DMS 273 (cell line): ENCODE measurements around the gene OSR1.
"Not testable (repeated sequence)": the region's sequence is repeated elsewhere in the genome, so short reads cannot be mapped to it uniquely, and the experiment has no call there.

ENCODE experiments used
- DNase-seq: peaks from one replicate; lab custom pipeline; 2025; ENCODE audit not compliant: unreplicated experiment; lab: John Stamatoyannopoulos, UW

OSR1 gene

DNA sequence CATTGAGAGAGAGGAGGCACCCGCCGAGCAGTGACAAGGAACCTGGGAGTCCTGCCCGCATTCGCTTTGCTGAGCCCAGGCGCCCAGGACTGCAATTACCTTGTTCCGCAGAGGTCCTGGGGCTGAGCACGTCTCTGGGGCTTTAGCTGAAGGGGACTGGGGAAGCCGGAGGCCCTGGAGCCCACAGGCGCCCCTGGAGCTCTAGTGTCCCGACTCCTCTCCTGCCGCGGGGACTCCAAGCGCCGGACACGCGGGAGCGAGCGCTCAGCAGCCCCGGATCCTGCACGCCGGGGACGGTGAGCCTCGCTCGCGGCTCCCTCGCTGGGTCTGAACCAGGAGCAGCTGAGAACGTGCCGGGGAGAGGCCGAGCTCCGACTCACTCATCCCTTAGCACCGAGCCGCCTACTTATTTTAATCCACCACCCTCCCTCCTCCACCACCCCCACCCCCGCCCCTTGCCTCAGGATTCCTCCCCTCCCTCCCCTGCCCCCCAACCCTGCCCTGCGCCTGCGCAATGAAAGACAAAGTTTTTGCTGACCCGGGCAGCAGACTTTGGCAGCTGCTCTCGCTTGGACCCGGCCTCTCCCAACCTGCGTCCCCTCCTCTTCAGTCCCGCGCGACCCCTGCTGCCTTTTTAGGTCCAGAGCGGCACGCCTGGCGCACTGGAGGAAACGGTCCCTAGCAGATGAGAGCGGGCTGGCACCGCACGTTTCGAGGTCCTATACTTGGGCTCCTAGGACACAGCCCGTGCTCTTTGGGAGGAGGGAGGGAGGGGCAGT lies at the start of gene OSR1:
Gene OSR1, minus strand, starts transcription at position 382 of the 779 bp plus-strand sequence. CDS start 4,818 bp downstream, outside the sequence.
- DNase-seq, result peak; percentile 84

DNA sequence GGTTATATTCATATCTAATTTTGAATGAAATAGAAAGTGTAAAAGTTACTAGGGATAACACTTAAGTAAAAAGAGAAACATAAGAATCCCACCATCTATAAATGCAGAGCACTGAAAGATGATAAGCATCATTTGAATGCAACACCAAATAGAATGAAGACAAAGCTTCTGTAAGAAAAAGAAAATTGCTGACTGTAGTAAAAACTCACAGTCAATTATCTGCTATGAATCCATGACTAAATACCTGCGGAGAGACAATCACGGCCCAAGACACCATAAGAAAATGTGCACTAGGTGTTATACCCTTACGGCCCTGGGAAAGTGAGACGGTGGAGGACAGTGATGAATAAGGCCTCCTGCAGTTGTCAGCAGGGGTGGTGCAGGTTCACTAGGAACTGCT lies 45.4 kb upstream of the OSR1 start:
- no peak for DNase-seq

DNA sequence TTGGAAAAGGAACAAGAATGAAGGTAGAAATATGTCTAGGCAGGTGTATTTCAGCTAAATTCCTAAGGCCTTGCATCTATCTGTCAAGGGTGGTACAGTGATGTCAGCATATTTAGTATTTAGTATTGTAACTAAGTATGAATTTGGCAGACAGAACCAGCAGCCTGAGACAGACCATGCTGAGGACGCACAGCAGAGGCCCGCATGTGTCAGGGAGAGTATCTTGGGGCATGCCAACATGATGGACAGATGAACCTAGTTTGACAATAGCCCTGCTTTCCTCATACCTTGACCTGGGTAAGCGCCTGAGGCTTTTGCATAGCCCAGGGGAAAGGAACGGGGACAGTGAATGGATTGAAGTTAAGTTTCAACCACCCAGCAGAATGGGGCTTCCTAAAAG lies 33.8 kb upstream of the OSR1 start:
- no peak for DNase-seq

DNA sequence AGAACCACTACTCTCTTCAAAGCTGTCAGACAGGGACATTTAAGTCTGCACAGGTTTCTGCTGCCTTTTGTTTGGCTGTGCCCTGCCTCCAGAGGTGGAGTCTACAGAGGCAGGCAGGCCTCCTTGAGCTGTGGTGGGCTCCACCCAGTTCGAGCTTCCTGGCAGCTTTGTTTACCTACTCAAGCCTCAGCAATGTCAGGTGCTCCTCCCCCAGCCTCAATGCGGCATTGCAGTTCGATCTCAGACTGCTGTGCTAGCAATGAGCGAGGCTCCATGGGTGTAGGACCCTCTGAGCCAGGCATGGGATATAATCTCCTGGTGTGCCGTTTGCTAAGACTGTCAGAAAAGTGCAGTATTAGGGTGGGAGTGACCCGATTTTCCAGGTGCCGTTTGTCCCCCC lies 31.0 kb upstream of the OSR1 start:
- DNase-seq, result not testable (repeated sequence)

DNA sequence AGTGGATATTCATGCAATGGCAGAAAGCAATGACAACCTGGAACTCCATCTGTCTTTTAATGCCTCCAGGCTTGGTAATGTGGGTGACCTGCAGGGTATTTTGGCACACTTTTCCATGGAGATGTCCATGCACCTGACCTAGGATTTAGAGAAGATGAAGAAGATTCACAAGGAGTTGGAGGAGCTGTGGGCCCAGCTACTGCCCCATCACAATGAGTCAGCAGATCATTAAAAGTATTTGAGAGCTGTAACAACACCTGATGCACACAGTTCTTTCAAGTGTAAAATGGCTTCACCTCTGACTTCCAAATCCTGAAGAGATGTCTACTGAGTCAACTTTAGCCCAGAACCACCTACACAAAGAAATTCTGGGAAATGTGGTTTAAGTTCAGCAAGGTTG lies 22.1 kb upstream of the OSR1 start:
- no peak for DNase-seq

DNA sequence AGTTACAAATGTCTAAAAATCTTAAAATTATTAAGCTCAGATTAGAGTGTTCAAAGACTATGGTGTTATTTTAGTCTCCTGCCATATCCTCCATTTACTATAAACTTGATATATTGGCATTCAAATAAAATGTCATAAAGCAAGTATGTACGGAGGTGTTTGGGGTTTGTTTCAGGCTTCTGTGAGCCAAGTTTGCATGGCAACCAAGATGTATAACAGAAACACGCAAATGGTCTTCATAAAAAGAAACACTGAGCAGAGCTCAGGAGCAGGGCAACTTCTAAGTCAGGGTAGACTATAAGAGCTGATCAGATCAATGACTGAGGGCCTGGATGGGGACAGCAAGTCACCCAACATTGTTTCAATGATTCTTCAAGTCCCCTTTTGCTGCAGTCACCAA lies 20.5 kb upstream of the OSR1 start:
- no peak for DNase-seq

DNA sequence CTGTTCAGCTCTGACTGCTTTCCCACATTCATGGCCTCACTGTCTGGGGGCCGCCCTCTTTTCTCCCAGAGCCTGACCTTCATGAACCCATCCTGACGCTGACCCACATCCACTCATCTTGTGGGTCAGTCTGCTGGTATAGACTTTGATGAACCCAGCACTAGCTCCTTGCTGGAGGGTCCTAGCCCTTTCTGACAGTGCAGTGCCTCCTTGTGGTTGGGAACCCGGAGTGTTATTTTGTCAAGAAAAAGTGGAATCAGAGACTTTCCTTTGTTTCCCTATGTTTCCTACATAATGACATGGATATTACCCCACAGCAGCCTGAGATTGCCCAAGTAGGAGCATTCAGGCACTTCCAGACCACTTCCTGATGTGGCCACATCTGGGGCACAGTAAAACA lies 19.3 kb upstream of the OSR1 start:
- DNase-seq, result no peak

DNA sequence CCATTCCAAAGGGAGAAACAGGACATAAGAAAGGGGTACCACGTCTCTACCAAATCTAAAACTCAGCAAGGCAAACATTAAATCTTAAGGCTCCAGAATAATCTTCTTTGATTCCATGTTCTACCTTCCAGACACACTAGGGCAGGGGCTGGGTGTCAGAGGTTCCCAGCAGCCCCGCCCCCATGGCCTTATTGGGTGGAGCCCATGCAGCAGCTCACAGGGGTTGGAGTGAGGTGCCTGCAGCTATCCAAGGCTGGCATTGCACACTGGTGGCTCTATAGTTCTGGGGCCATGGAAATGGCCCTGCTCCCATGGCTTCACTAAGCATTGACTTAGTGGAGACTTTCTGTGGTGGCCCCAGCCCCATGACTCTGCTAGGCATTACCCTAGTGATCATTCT lies 14.9 kb upstream of the OSR1 start:
- DNase-seq, result no peak

DNA sequence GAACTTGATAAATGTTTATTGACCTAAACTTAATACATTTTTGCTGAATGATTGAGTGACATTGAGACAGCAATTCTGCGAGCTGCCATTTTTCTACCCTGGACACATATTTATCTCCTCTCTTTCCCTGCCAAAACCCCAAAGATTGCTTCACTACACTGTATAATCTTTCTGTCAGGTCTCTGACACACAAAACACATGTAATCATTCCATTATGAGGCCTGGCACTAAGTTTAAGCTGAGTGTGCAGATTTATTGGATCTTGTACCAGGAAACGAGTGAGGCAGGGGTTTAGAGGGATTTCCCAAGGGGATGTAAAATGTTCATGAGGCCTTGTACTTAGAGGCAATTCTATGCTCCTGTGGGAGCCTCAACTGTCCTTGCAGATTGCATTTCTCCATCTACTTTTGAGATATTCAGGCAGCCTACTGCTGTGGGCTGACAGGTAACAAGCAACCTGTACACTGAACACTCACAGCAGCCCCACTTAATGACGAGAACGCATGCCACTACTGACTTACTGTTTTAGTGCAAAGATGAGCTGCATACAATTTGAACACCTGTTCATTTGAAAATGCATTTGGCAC lies 13.7 kb upstream of the OSR1 start:
- no peak for DNase-seq

DNA sequence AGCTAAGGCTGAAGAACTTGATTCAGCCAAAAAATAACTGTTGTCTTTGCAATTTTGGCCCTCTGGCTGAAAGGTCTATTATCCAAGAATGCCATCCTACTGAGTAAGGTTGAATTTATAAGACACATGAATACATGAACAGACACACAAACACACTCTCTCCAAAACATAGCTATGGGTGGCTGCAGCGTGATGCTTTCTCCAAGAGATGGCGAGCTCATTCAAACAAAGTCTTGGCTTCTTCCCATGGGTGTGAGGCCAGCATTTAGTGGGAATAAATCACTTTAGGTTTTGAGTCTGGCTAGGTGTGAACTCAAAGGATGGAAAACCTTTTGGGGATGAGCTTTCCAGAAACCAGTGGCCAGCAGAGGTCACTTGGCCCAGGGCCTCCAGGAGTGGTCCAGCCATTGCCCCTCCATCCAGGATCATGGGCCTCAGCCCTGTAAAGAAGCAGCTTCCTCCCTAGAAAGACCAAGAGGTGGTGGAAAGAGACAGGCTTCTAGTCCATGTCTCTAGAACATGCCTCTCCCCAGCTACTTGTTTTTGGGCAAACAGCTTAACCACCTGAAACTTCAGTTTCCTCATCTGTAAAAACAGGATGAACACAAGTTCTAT lies 11.0 kb upstream of the OSR1 start:
- DNase-seq, result peak; percentile 30

DNA sequence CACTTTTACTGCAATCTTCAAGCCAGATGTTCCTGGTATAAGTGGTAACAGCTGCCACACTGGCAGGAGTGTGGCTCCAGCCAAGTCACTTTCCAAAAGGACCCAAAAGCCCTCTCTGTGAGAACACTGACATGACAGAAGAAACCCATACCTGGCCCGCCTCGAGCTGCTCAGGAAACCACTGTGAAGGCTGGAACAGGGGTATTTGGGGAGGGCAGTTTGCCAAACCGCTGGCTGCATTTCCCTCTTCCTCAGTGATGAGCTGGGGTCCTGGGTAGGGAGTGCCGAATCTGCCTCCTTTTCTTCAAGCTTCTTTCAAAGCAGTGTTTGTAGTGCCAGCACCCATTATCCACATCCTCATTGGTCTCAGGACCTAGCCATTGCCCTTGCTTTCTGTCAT lies 10.3 kb upstream of the OSR1 start:
- no peak for DNase-seq

DNA sequence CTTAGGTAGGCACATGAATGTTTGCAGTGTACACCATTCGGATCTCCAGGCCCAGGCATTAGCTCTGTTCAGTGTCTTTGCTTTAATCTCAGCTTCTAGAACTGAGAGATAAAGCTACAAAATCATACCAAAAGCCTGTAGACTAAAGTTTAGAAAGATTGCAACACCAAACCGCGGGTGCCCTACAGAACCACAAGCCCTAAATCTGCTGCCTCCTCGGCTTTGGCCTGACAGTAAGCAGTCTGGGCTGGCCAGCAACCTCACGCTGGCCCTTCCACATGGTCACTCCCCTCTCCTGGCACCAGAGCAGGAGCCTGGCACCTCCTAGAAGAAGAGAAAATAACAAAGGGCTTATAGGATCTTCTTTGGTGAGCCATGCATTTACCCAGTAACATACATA lies 8.9 kb upstream of the OSR1 start:
- DNase-seq, result no peak

DNA sequence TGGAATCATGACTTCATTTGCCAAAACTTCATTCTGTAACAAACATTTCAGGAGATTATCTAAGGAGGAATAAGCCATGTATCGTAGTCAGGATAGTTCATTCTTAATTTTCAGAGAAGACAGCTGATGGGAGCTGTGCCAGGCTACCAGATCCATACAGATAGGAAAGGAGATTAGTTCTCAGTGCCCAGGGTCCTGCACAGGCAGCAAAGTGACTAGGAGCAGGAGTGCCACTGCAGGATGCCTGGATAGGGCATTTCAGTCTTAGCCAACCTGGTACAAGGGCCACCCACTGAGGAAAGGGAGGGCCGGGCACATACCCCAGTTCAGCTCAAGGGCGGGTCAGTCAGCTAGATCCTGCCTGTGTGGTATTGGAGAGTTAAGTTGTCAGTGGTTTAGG lies 6.7 kb upstream of the OSR1 start:
- no peak for DNase-seq

DNA sequence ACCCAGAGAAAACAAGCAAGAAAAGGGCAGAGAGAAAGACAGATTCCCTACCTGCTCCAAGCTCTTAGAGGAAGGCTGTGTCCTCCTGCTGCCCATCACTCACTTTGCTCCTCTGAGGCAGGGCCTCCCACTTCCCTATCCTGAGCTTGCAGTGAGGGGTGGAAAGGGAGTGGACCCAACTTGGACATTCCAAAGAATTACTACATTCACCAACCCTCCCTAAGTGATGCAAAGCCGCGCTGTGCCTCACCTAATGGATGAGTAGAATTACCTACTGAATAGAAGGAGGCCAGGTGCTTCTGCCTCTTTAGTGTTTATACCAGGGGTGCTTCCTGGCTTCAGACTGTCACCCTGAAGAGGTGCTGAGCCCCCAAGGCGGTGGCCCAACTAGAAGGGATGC lies 5.6 kb upstream of the OSR1 start:
- DNase-seq, result no peak

DNA sequence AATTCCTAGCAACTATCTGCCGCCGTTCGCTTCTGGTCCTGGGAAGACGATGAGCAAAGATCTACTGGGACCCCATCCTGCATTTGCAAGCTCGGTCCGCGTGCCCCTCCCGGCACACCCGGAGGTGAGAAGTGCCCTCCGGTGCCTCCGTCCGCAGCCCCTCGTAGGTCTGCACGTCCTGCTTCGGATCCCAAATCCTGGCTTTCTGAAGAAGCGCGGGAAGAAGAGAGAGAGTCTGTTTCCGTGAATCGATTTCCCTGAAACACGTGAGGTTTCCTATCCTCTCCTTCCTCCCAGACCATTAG lies 5.0 kb upstream of the OSR1 start:
- peak; percentile 30 for DNase-seq

DNA sequence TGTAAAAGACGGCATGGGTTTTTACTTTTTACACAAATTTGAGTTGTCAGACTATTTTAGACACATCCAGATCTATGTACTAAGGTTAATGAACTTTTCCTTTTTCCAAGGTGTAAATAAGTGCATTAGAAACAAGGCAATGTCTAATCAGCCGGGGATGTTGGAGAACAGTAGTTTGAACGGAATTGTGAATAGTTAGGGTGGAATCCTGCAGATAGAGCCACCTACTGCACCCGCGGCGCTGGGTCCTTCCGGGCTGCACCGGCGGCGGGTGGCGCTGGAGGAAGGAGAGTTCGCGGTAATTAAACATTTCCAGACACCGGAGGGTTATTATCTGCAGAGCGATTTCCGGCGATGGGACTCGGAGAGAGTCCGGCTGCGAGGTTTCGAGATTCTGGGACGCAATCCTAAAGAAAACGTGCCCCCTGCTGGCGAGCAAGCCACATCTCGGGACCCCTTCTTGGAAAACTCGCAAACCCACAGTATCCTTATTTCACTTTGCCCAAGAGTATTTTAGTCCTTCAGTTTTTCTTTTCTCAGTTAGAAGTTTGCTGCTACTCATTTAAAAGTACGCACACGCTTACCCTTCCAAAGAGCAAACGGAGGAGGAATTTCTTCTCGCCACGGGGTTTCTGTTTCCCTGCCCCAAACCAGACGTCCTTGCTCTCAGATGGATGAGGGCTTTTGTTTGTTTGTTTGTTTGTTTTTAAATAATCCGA lies 4.5 kb upstream of the OSR1 start:
- DNase-seq, result peak; percentile 95

DNA sequence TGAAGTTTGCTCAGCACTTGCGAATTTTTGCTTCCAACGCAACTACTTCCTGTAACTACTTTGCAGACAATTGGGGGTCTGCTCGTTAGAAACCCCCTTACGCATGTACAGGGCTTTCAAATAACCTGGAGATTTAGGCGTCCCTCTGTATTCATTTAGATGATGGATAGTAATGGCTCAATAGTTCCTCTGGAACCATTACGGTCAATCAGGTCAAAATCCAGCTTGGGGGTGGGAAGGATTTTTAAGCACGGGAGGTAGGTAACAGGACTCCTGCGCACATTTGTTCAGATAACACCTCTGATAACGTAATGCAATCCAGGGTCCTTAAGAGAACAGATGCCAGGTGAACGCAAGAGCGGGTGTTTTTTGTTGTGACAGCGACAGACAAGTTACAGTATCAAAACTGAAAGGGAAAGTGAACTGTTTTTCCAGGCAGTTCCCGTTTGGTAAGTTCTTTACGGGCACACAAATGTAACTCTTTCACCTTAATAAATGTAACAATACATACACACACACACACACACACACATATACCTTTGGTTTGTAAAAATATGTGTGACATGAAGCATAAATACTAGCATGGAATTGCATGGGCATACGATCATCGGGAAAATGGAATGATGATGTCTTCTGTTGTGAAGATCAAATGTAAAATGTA lies 3.8 kb upstream of the OSR1 start:
- DNase-seq, result peak; percentile 39

DNA sequence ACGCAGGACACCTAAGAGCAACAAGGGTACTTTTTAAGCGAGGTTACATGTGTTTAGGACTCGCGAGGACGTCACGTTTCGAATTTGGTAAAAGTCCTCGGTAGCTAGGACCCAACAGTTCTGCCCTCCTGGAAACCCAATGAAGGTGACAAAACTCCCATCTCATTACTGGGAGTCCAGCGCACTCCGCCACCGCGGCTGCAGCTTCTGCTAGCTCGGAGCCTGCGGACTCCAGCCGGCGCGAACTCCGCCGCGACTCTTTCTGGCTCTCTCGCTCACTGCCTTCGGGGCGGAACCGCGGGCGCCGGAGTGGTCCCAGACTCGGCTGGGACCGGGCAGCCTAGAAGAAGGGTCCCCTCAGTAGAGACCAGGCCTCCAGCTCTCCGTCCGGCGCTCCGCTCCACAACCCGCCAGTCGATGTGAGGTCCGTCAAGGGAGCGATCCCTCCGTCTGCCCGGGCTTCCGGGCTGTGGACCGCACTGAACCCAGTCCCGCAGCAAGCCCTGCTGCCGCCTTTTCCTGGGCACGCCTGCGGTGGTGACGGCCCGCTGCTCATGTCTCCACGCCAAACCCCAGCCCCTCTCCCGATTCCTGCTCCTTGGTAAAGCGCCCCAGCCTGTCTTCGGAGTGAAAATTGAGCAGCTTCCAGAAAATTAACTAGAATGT lies 3.0 kb upstream of the OSR1 start:
- DNase-seq, result no peak

DNA sequence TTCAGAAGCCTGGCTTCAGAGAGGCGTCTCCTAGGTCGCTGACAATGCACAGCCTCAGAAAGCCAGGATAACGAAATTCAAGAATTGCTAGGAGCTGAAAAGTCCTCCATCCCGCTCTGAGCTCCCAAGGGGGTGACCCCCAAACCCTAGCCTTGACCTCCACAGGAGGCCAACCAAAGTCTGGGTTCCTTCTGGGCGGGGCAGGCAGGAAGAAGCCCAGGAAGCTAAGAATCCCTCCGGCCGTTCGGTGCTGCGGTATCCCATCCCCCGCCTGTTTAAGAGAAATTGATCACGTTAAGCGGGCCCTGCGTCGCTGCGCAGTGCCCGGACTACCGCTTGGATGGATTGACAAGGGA lies 2.5 kb upstream of the OSR1 start:
- DNase-seq, result no peak

DNA sequence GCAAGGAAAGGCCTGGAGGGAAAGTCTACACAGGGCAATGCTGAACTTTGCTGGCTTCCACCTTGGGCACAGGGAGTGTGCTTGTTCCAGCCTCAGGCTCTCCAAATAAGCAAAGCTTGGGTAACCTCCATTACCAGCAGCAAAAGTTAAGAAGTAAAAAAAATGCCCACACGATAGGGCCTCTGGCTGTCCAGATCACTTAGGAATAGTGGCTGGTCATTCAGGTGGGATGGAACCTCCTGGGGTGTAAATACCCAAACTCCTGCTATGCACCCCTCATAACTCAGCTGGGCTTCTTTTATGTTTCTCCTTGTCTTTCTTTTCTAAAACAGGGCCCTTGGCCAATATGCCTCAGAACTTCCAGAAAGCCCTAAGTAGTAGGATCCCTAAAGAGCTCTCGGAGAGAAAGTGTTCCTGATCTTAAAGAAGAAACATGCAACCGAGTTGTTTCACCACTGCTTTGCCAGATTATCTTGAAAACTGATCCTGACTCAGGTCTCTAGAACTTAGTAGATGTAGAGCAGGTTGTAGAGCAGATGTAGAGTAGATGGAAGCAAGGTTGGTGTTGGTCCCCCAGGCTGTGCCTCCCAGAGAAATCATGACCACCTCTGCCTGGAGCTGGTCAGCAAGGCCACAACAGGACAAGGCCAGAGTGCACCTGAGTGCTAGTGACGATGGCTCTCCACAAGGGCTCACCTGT lies 2.0 kb upstream of the OSR1 start:
- DNase-seq, result no peak
